Measurements from ENCODE around the gene SH3PXD2B. TPM values are rescaled to one million over a fixed set of nuclear protein-coding genes. Genes with fewer than 3 reads are reported as not detected.

The SH3PXD2B gene
- total and polyA plus RNA-seq, 2 of the 4 experiments (the other 2 are of a cell fraction) = 8.2 to 14.4 TPM

DNA sequence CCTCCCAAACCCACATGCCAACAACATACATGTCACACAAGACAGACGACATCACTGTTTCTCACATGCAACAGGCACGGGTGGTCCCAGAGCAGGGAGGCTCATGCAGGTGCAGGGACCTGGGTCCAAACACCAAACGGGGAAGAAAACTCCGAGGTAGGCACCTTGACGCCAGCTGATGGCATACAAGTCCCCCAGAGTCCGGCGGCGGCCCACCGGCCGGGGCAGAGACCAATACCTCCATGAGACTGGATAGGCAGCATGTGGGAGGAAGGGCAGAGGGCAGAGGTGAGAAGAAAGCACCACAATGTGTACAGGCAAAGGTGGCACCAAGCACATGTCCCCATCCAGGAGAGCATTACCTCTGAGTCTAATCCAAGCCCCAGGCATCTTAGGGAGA, 97.8 kb downstream of the SH3PXD2B start:
- CTCF ChIA-PET = no interaction called here
- dilution Hi-C loops (cut with HindIII; ENCODE audit: low sequenced_read_pairs, unreplicated experiment) = no loop called here

More for the DNA sequence above, 97.8 kb downstream of the SH3PXD2B start:
- Histone ChIP-seq H3K9me3 (ENCODE audit: control insufficient read depth, insufficient read depth, low read length) (no peaks in the 10 kb centered on the region), H3K9me1 (ENCODE audit: insufficient read depth, low read length) (peaks cover 17% of the 10 kb centered on the region), H3K56ac (ENCODE audit: extremely low read depth, insufficient read depth, low read length) (no peak overlapping the region), H3K27ac (ENCODE audit: insufficient read depth, low read length) (no peak overlapping the region), H3K14ac (replicated peaks; ENCODE audit: low read depth, low read length) (no peak overlapping the region), H3K9ac (ENCODE audit: low read depth, low read length) (no peak overlapping the region), H3K4me2 (ENCODE audit: low read depth, low read length) (no peak overlapping the region), H2BK5ac (ENCODE audit: low read depth, low read length, poor library complexity, severe bottlenecking) (no peak overlapping the region), H3K36me3 (ENCODE audit: control insufficient read depth, insufficient read depth, low read length) (peaks cover 47% of the 10 kb centered on the region), H2BK20ac (ENCODE audit: low read depth, low read length) (peak overlapping the region; percentile 29; the same call in 1 of the 2 replicates), H4K91ac (ENCODE audit: insufficient read depth, low read depth, low read length) (peak overlapping the region; percentile 53; the same call in 1 of the 2 replicates), H3K27me3 (ENCODE audit: control insufficient read depth, insufficient read depth, low read length) (no peaks in the 10 kb centered on the region), H2BK120ac (ENCODE audit: low read depth, low read length) (0 out of 2 replicates have a peak overlapping the region, but pooled peaks have one; percentile 41), H3K4me1 (ENCODE audit: control insufficient read depth, insufficient read depth, low read length) (peaks cover 18% of the 10 kb centered on the region), H4K8ac (ENCODE audit: low read depth in 2 of 2, low read length in 2 of 2) (peak overlapping the region in 1 of 2 experiments; percentile 60; a peak in 1 of 4 replicates), H2AK5ac (ENCODE audit: low read depth, low read length) (peak overlapping the region; percentile 80), H2BK15ac (ENCODE audit: low read depth, low read length) (no peak overlapping the region), H2AK9ac (replicated peaks; ENCODE audit: low read depth, low read length, poor library complexity) (no peak overlapping the region), H4K5ac (ENCODE audit: low read depth, low read length) (no peak overlapping the region), H3K4ac (ENCODE audit: low read depth, low read length) (0 out of 2 replicates have a peak overlapping the region, but pooled peaks have one; percentile 28), H2AFZ (replicated peaks; ENCODE audit: low read length, poor library complexity) (peak overlapping the region; percentile 35), H3K18ac (ENCODE audit: low read depth, low read length) (no peak overlapping the region), H3K79me1 (ENCODE audit: low read depth in 1 of 2, low read length in 2 of 2) (peaks cover 0 to 11% of the 10 kb centered on the region in 2 experiments; a peak in 2 of 4 replicates), H3K4me3 (ENCODE audit: insufficient read depth, low read depth, low read length) (no peak overlapping the region), H4K20me1 (ENCODE audit: insufficient read depth, low read length) (peaks cover 12% of the 10 kb centered on the region), H3K23ac (ENCODE audit: low read depth, low read length) (no peak overlapping the region)
- intact Hi-C loops (cut with micrococcal nuclease) (loop anchor here (5.0 to 10.0 kb wide), 2 partner anchors 96 to 252 kb away; partner anchors contain the start of gene SH3PXD2B), in situ Hi-C loops (cut with MboI; ENCODE audit: low sequenced_read_pairs) (no loop called here)
- DNase-seq (no peak), ATAC-seq (ENCODE audit: low read depth) (no peak)
- BruUV-seq (replicated peaks) = no TSS peak
- TF ChIP-seq, protein P1, sequence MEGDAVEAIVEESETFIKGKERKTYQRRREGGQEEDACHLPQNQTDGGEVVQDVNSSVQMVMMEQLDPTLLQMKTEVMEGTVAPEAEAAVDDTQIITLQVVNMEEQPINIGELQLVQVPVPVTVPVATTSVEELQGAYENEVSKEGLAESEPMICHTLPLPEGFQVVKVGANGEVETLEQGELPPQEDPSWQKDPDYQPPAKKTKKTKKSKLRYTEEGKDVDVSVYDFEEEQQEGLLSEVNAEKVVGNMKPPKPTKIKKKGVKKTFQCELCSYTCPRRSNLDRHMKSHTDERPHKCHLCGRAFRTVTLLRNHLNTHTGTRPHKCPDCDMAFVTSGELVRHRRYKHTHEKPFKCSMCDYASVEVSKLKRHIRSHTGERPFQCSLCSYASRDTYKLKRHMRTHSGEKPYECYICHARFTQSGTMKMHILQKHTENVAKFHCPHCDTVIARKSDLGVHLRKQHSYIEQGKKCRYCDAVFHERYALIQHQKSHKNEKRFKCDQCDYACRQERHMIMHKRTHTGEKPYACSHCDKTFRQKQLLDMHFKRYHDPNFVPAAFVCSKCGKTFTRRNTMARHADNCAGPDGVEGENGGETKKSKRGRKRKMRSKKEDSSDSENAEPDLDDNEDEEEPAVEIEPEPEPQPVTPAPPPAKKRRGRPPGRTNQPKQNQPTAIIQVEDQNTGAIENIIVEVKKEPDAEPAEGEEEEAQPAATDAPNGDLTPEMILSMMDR (conservative IDR thresholded peaks at IDR 0.05; ENCODE audit: low read depth, low read length) = no peak
- TF ChIP-seq SMC3 (IDR thresholded peaks at IDR 0.05; ENCODE audit: low read depth, low read length) (no peak), RAD21 (IDR thresholded peaks at IDR 0.05; ENCODE audit: low read length) (no peak), NFE2L2 (IDR thresholded peaks at IDR 0.05; ENCODE audit: low read depth, low read length) (no peak), MAFK (IDR thresholded peaks at IDR 0.05; ENCODE audit: low read depth, low read length) (no peak), MAZ (IDR thresholded peaks at IDR 0.05; ENCODE audit: borderline replicate concordance, low read depth, low read length) (no peak)
- POLR2A ChIA-PET (ENCODE audit: unreplicated experiment) = no interaction called here
- 98% methylated on average over 9 of the region's 10 CpGs; no CpG with 5 or more reads in 1 of the 2 experiments for WGBS, 2 experiments (ENCODE audit: extremely low coverage in 2 of 2, insufficient read length in 1 of 2)

Data from IMR-90 (cell line).